Stomach (tissue), 4 donors: ENCODE results near the gene KIF3B.

ENCODE experiments used
- POLR2A ChIP-seq, 4 donors: fragments of 450-650 bp; IDR thresholded peaks; one replicate each; pipeline ENCODE4 v1.6.1; 2016; ENCODE audit warnings: antibody characterized with exemption in 4 of 4, control low read depth in 2 of 4, mild to moderate bottlenecking in 1 of 4, moderate library complexity in 1 of 4
- POLR2AphosphoS5 ChIP-seq, 3 donors: sonication (generic); formaldehyde crosslinking; IDR thresholded peaks; one replicate each; pipeline ENCODE4 v1.6.1; 2016; ENCODE audit warnings: antibody characterized with exemption in 3 of 3
- TF ChIP-seq, protein P1 (sequence below), 7 experiments: fragments of 450-650 bp in 4 of 7; fragments of 200-600 bp in 3 of 7; sonication (generic) in 3 of 7; IDR thresholded peaks; one replicate each; pipeline ENCODE4 v1.5.1; 2016 to 2019; ENCODE audit warnings: antibody characterized with exemption in 7 of 7, control low read depth in 2 of 7, mild to moderate bottlenecking in 1 of 7

DNA sequence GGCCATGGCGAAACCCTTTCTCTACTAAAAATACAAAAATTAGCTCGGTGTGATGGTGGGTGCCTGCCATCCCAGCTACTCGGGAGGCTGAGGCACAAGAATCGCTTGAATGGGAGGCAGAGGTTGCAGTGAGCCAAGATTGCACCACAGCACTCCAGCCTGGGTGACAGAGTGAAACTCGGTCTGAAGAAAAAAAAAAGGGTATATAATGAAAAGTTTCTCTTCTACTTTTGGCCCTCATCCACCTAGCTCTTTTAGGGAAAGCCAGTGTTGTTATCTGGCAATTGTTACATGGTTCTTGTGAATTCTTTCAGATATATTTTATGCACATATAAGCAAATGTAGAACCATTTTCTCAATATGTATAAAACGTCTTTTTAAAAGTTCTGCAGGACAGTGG is 19.0 kb downstream of the KIF3B start:
- TF ChIP-seq, protein P1, sequence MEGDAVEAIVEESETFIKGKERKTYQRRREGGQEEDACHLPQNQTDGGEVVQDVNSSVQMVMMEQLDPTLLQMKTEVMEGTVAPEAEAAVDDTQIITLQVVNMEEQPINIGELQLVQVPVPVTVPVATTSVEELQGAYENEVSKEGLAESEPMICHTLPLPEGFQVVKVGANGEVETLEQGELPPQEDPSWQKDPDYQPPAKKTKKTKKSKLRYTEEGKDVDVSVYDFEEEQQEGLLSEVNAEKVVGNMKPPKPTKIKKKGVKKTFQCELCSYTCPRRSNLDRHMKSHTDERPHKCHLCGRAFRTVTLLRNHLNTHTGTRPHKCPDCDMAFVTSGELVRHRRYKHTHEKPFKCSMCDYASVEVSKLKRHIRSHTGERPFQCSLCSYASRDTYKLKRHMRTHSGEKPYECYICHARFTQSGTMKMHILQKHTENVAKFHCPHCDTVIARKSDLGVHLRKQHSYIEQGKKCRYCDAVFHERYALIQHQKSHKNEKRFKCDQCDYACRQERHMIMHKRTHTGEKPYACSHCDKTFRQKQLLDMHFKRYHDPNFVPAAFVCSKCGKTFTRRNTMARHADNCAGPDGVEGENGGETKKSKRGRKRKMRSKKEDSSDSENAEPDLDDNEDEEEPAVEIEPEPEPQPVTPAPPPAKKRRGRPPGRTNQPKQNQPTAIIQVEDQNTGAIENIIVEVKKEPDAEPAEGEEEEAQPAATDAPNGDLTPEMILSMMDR (IDR thresholded peaks at IDR 0.05) = no peak
- TF ChIP-seq POLR2A (IDR thresholded peaks at IDR 0.05) (no peak), POLR2AphosphoS5 (IDR thresholded peaks at IDR 0.05) (no peak)
